ENCODE results near the gene CX3CL1. TPM values are rescaled to one million over a fixed set of nuclear protein-coding genes. Genes with fewer than 3 reads are reported as not detected.

The CX3CL1 gene
- total RNA-seq, 1 donor, result not detected

- no peak for DNase-seq (ENCODE audit: low read depth)
- H3K4me3 ChIP-seq (ENCODE audit: low read depth, low read length), result no peak overlapping the region
- TF ChIP-seq, protein P1, sequence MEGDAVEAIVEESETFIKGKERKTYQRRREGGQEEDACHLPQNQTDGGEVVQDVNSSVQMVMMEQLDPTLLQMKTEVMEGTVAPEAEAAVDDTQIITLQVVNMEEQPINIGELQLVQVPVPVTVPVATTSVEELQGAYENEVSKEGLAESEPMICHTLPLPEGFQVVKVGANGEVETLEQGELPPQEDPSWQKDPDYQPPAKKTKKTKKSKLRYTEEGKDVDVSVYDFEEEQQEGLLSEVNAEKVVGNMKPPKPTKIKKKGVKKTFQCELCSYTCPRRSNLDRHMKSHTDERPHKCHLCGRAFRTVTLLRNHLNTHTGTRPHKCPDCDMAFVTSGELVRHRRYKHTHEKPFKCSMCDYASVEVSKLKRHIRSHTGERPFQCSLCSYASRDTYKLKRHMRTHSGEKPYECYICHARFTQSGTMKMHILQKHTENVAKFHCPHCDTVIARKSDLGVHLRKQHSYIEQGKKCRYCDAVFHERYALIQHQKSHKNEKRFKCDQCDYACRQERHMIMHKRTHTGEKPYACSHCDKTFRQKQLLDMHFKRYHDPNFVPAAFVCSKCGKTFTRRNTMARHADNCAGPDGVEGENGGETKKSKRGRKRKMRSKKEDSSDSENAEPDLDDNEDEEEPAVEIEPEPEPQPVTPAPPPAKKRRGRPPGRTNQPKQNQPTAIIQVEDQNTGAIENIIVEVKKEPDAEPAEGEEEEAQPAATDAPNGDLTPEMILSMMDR (IDR thresholded peaks at IDR 0.05; ENCODE audit: insufficient read depth, low read depth, low read length), result no peak
Observed at GRCh38 chr16:57424583-57424982, 52.3 kb downstream of the CX3CL1 start.

DNA sequence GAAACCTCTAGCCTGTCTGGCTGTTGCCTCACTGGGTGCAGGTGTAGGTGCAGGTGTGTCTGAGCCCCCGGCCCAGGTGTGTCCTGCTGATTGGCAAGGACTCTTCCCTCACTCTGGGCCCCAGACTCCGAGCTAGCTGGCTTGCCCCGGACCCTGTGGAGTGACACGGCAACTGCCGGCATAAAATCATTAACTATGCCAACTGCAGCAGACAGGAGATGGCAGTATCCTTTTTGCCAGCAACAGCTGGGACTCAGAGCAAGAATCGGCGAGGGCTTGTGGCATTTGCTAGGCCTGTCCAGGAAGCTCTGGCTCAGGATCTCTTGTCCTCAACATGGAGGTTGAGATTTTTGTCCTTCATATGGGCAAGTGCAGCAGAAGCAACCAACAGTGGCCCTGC lies 54.1 kb downstream of the CX3CL1 start:
- DNase-seq (ENCODE audit: low read depth), result no peak
- TF ChIP-seq, protein P1 (IDR thresholded peaks at IDR 0.05; ENCODE audit: insufficient read depth, low read depth, low read length), result no peak
- no peak overlapping the region for H3K4me3 ChIP-seq (ENCODE audit: low read depth, low read length)

DNA sequence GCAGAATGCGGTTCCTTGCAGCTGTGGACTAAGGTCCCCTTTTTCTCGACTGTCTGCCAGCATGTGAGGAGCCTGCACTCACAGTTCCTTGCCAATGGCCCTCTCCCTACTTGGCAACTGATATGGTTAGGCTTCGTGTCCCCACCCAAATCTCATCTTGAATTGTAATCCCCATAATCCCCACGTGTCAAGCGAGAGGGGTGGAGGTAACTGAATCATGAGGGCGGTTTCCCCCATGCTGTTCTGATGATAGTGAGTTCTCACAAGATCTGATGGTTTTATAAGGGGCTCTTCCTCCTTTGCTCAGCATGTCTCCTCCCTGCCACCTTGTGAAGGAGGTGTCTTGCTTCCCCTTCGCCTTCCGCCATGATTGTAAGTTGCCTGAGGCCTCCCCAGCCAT lies 55.0 kb downstream of the CX3CL1 start:
- TF ChIP-seq, protein P1 (IDR thresholded peaks at IDR 0.05; ENCODE audit: insufficient read depth, low read depth, low read length), result no peak
- no peak overlapping the region for H3K4me3 ChIP-seq (ENCODE audit: low read depth, low read length)
- no peak for DNase-seq (ENCODE audit: low read depth)

DNA sequence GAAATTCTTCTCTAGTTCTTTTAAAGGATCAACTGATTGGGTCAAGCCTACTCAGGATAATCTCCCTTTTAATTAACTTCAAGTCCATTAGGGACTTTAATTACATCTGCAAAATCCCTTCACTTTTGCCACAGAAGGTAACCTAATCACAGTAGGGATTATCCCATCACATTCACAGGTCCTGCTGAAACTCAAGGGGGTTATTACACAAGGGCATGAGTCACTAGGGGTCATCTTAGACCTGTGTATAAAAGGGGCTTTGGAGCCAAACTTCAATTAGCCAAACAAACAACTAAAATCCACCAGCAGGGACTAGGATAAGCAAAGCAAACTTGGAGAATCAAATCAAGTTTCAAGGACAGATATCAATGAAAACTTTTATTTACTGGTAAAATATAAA lies 55.5 kb downstream of the CX3CL1 start:
- TF ChIP-seq, protein P1 (IDR thresholded peaks at IDR 0.05; ENCODE audit: insufficient read depth, low read depth, low read length), result no peak
- DNase-seq (ENCODE audit: low read depth), result peak; percentile 11
- H3K4me3 ChIP-seq (ENCODE audit: low read depth, low read length), result no peak overlapping the region

- DNase-seq (ENCODE audit: low read depth), result no peak
- no peak overlapping the region for H3K4me3 ChIP-seq (ENCODE audit: low read depth, low read length)
- TF ChIP-seq, protein P1 (IDR thresholded peaks at IDR 0.05; ENCODE audit: insufficient read depth, low read depth, low read length), result no peak
Observed at GRCh38 chr16:57430955-57431354, 58.7 kb downstream of the CX3CL1 start.

DNA sequence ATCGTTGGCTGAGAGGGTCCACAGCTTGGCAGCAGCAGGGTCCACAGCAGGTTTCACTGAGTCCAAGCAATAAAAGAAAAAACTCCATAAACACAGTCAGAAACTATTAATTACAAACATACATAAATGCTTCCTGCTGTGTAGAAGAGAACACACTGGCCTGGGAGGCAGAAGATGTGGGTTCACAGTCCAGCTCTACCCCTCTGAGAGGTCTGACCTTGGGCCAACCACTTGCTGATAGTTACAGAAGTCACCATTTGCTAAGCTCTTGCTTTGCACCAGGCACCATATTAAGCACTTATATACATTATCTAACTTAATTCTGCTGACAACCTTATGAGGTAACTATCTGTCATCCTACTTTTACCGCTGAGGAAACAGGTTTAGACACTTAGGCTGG lies 60.2 kb downstream of the CX3CL1 start:
- TF ChIP-seq, protein P1 (IDR thresholded peaks at IDR 0.05; ENCODE audit: insufficient read depth, low read depth, low read length), result no peak
- no peak overlapping the region for H3K4me3 ChIP-seq (ENCODE audit: low read depth, low read length)
- DNase-seq (ENCODE audit: low read depth), result no peak

DNA sequence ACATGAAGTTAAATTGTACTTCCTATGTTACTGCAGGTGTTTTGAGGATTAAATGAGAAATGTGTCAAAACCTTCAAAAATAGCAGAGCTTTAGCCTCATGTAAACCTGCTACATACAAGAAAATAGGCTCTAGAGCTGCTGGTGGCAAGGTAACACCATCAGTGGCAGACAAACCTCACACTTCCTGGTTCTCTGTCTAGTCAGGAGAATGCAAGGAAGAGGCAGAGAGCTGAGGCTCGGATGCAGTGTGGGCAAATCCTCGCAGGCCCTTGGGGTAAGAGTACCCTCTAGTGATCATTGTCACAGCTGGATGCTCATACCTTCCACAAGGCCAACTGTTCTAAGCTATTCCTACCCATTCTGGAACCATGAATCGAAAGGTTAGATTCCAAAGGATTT lies 60.7 kb downstream of the CX3CL1 start:
- no peak overlapping the region for H3K4me3 ChIP-seq (ENCODE audit: low read depth, low read length)
- TF ChIP-seq, protein P1 (IDR thresholded peaks at IDR 0.05; ENCODE audit: insufficient read depth, low read depth, low read length), result no peak
- DNase-seq (ENCODE audit: low read depth), result no peak

All from fibroblast of villous mesenchyme (primary cell).